Measurements from ENCODE around the gene E2F4. TPM values are rescaled to one million over a fixed set of nuclear protein-coding genes. Genes with fewer than 3 reads are reported as not detected.

E2F4 gene
- total and polyA plus RNA-seq, 2 of the 13 experiments (the other 11 are each of a cell fraction or from before 2014, with no cell fraction given) = 84.8 to 91.2 TPM

DNA sequence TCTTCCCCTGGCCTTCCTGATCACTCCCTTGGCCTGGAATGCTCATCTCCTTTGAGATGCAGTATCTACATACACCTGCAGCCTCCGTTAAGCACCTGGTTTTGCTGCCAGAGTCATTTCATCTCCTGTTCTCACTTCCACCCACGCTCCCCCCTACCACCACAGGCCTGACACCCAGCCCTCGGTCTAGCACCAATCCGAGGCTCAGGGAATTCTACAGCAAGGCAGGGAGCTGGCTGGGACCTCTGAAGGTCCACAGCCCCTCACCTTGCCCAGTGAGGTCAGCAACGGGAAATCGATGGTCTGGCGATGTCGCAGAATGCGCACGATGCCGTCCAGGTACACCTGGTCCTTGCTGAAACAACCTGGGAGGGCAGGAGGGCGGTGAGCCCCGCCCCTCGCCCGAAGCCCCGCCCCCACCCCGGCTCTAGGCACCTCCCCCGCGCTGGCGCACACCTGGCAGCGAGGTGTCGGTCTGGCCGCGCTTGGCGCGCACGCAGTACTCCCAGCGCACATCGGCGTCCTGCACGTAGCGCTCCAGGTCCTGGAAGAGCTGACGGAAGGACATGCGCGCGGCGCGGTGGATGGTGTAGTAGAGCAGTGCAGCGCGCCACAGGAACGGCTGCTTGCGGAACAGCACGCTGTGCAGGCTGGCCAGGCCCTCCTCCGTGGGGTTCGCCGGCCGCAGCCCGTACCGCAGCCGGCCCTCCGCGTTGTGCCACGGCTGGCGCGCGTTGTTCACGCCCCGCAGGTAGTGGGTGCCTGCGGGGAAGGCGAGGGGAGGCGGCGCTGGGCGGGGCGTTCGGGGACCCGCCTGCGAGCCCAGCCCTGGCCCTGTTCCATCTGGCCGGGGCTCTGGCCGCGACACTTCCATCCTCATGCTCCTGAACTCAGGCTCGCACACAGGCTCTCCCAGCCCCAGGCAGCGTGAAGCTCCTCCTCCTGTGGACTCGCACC lies 13.9 kb upstream of the E2F4 start (continued):
- TF ChIP-seq, protein P1, sequence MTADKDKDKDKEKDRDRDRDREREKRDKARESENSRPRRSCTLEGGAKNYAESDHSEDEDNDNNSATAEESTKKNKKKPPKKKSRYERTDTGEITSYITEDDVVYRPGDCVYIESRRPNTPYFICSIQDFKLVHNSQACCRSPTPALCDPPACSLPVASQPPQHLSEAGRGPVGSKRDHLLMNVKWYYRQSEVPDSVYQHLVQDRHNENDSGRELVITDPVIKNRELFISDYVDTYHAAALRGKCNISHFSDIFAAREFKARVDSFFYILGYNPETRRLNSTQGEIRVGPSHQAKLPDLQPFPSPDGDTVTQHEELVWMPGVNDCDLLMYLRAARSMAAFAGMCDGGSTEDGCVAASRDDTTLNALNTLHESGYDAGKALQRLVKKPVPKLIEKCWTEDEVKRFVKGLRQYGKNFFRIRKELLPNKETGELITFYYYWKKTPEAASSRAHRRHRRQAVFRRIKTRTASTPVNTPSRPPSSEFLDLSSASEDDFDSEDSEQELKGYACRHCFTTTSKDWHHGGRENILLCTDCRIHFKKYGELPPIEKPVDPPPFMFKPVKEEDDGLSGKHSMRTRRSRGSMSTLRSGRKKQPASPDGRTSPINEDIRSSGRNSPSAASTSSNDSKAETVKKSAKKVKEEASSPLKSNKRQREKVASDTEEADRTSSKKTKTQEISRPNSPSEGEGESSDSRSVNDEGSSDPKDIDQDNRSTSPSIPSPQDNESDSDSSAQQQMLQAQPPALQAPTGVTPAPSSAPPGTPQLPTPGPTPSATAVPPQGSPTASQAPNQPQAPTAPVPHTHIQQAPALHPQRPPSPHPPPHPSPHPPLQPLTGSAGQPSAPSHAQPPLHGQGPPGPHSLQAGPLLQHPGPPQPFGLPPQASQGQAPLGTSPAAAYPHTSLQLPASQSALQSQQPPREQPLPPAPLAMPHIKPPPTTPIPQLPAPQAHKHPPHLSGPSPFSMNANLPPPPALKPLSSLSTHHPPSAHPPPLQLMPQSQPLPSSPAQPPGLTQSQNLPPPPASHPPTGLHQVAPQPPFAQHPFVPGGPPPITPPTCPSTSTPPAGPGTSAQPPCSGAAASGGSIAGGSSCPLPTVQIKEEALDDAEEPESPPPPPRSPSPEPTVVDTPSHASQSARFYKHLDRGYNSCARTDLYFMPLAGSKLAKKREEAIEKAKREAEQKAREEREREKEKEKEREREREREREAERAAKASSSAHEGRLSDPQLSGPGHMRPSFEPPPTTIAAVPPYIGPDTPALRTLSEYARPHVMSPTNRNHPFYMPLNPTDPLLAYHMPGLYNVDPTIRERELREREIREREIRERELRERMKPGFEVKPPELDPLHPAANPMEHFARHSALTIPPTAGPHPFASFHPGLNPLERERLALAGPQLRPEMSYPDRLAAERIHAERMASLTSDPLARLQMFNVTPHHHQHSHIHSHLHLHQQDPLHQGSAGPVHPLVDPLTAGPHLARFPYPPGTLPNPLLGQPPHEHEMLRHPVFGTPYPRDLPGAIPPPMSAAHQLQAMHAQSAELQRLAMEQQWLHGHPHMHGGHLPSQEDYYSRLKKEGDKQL (CRISPR knock-in tag; IDR thresholded peaks at IDR 0.05; ENCODE audit: low read depth) = no peak
- TF ChIP-seq, protein P2, sequence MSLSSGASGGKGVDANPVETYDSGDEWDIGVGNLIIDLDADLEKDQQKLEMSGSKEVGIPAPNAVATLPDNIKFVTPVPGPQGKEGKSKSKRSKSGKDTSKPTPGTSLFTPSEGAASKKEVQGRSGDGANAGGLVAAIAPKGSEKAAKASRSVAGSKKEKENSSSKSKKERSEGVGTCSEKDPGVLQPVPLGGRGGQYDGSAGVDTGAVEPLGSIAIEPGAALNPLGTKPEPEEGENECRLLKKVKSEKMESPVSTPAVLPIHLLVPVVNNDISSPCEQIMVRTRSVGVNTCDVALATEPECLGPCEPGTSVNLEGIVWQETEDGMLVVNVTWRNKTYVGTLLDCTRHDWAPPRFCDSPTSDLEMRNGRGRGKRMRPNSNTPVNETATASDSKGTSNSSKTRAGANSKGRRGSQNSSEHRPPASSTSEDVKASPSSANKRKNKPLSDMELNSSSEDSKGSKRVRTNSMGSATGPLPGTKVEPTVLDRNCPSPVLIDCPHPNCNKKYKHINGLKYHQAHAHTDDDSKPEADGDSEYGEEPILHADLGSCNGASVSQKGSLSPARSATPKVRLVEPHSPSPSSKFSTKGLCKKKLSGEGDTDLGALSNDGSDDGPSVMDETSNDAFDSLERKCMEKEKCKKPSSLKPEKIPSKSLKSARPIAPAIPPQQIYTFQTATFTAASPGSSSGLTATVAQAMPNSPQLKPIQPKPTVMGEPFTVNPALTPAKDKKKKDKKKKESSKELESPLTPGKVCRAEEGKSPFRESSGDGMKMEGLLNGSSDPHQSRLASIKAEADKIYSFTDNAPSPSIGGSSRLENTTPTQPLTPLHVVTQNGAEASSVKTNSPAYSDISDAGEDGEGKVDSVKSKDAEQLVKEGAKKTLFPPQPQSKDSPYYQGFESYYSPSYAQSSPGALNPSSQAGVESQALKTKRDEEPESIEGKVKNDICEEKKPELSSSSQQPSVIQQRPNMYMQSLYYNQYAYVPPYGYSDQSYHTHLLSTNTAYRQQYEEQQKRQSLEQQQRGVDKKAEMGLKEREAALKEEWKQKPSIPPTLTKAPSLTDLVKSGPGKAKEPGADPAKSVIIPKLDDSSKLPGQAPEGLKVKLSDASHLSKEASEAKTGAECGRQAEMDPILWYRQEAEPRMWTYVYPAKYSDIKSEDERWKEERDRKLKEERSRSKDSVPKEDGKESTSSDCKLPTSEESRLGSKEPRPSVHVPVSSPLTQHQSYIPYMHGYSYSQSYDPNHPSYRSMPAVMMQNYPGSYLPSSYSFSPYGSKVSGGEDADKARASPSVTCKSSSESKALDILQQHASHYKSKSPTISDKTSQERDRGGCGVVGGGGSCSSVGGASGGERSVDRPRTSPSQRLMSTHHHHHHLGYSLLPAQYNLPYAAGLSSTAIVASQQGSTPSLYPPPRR (CRISPR knock-in tag; IDR thresholded peaks at IDR 0.05; ENCODE audit: borderline replicate concordance) = peak; percentile 60; the same call in 1 of the 2 replicates
- TF ChIP-seq, protein P3, sequence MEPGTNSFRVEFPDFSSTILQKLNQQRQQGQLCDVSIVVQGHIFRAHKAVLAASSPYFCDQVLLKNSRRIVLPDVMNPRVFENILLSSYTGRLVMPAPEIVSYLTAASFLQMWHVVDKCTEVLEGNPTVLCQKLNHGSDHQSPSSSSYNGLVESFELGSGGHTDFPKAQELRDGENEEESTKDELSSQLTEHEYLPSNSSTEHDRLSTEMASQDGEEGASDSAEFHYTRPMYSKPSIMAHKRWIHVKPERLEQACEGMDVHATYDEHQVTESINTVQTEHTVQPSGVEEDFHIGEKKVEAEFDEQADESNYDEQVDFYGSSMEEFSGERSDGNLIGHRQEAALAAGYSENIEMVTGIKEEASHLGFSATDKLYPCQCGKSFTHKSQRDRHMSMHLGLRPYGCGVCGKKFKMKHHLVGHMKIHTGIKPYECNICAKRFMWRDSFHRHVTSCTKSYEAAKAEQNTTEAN (CRISPR knock-in tag; conservative IDR thresholded peaks at IDR 0.05) = no peak
- peak; percentile 60 for TF ChIP-seq HNRNPK (IDR thresholded peaks at IDR 0.05; ENCODE audit: low read depth, low read length, poor library complexity, severe bottlenecking)
- no peak for TF ChIP-seq NR1H2 (CRISPR knock-in tag; IDR thresholded peaks at IDR 0.05; ENCODE audit: borderline replicate concordance, low read depth)
- TF ChIP-seq NCOR1 (IDR thresholded peaks at IDR 0.05; ENCODE audit: borderline replicate concordance, low read length) = no peak
- TF ChIP-seq ZNF264 (CRISPR knock-in tag; IDR thresholded peaks at IDR 0.05) = no peak
- TF ChIP-seq U2AF1 (optimal IDR thresholded peaks at IDR 0.05; ENCODE audit: low read depth, low read length) = no peak
- TF ChIP-seq ZNF782 (CRISPR knock-in tag; IDR thresholded peaks at IDR 0.05; ENCODE audit: borderline replicate concordance) = no peak
- peak; percentile 77 for TF ChIP-seq ZBTB38 (CRISPR knock-in tag; IDR thresholded peaks at IDR 0.05)
- TF ChIP-seq, protein P4, sequence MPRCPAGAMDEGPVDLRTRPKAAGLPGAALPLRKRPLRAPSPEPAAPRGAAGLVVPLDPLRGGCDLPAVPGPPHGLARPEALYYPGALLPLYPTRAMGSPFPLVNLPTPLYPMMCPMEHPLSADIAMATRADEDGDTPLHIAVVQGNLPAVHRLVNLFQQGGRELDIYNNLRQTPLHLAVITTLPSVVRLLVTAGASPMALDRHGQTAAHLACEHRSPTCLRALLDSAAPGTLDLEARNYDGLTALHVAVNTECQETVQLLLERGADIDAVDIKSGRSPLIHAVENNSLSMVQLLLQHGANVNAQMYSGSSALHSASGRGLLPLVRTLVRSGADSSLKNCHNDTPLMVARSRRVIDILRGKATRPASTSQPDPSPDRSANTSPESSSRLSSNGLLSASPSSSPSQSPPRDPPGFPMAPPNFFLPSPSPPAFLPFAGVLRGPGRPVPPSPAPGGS (CRISPR knock-in tag; IDR thresholded peaks at IDR 0.05) = peak; percentile 77
- TF ChIP-seq, protein P5, sequence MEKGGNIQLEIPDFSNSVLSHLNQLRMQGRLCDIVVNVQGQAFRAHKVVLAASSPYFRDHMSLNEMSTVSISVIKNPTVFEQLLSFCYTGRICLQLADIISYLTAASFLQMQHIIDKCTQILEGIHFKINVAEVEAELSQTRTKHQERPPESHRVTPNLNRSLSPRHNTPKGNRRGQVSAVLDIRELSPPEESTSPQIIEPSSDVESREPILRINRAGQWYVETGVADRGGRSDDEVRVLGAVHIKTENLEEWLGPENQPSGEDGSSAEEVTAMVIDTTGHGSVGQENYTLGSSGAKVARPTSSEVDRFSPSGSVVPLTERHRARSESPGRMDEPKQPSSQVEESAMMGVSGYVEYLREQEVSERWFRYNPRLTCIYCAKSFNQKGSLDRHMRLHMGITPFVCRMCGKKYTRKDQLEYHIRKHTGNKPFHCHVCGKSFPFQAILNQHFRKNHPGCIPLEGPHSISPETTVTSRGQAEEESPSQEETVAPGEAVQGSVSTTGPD (CRISPR knock-in tag; IDR thresholded peaks at IDR 0.05) = no peak
